ENCODE data around the gene DMAC2L.

DNA sequence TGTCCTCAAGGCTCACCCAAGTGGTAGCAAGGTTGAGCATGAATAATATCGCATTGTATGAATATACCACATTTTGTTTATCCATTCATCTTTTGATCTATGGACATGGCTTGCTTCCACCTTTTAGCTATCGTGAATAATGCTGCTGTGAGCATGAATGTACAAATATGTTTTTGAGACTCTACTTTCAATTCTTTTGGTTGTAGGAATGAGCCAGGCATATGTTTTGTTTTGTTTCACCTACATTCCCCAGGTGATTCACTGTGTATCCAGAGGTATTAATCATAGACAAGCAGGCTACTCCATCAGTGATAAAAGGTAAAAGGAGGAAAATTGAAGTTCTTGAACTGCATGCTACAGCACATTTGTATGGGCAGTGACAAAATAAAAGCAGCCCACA, 48.7 kb downstream of the DMAC2L start:
- TF ChIP-seq EZH2 (IDR thresholded peaks at IDR 0.05; ENCODE audit: insufficient read depth, poor library complexity, severe bottlenecking): no peak
- no peak for TF ChIP-seq EZH2phosphoT487 (IDR thresholded peaks at IDR 0.05; ENCODE audit: insufficient read depth, low read depth)
